H1 (cell line): ENCODE results near the gene DPH1. TPM values are rescaled to one million over a fixed set of nuclear protein-coding genes. Genes with fewer than 3 reads are reported as not detected.

Experiments used
- CTCF ChIA-PET: fragments of 300-600 bp; sonication (Branson Sonifier 250); formaldehyde crosslinking; loops from one replicate; lab custom pipeline; 2021; ENCODE audit not compliant: partially characterized antibody; lab: Charles Lee
- POLR2A ChIA-PET: fragments of 300-600 bp; sonication (Branson Sonifier 250); formaldehyde crosslinking; loops from one replicate; lab custom pipeline; 2021; ENCODE audit warnings: inconsistent platforms; ENCODE audit not compliant: partially characterized antibody; lab: Charles Lee
- DNase-seq, 2 experiments: peaks; one replicate each; pipeline versions ENCODE4 v3.0.0 to v3.0.0-alpha.2; 2010 to 2022; ENCODE audit warnings: low spot score in 2 of 2, low read depth in 1 of 2, mixed read lengths in 1 of 2
- FAIRE-seq: peaks from 2 replicates; lab custom pipeline; 2011; peaks lifted over from hg19 to GRCh38; lab: Jason Lieb, UNC
- H2AFZ ChIP-seq: 2 replicates; pipeline ENCODE4 v1.8.1; 2012; ENCODE audit warnings: low read length, inconsistent platforms
- H2AK5ac ChIP-seq: 2 replicates; pipeline ENCODE4 v1.6.1; 2013; ENCODE audit warnings: low read depth, low read length
- H2BK120ac ChIP-seq: replicated peaks from 2 replicates; pipeline ENCODE3; 2013; ENCODE audit warnings: low read depth, low read length, inconsistent platforms
- H2BK12ac ChIP-seq: 2 replicates; pipeline ENCODE4 v1.6.1; 2013; ENCODE audit warnings: low read depth, low read length
- H2BK15ac ChIP-seq: 2 replicates; pipeline ENCODE4 v1.6.1; 2013; ENCODE audit warnings: low read length
- H2BK20ac ChIP-seq: 2 replicates; pipeline ENCODE4 v1.6.1; 2013; ENCODE audit warnings: low read length
- H2BK5ac ChIP-seq: 2 replicates; pipeline ENCODE4 v1.6.1; 2013; ENCODE audit warnings: low read depth, low read length
- H3K14ac ChIP-seq: 2 replicates; pipeline ENCODE4 v1.6.1; 2013; ENCODE audit warnings: inconsistent platforms; ENCODE audit not compliant: insufficient read length
- H3K18ac ChIP-seq: 2 replicates; pipeline ENCODE4 v1.6.1; 2013; ENCODE audit warnings: low read length; ENCODE audit errors: extremely low read depth
- H3K23ac ChIP-seq: 2 replicates; pipeline ENCODE4 v1.6.1; 2013; ENCODE audit warnings: inconsistent platforms; ENCODE audit not compliant: insufficient read length
- H3K23me2 ChIP-seq: 2 replicates; pipeline ENCODE4 v1.6.1; 2013; ENCODE audit warnings: low read depth, low read length
- H3K27ac ChIP-seq: 2 replicates; pipeline ENCODE4 v1.6.1; 2011; ENCODE audit warnings: low read depth, low read length, inconsistent platforms
- H3K27me3 ChIP-seq, 4 experiments: replicated peaks in 1 of 4; 1 replicate in 1 of 4; 2 replicates in 3 of 4; pipeline versions ENCODE4 v1.6.1 to v1.8.1; 2011 to 2013; ENCODE audit warnings: low read length in 3 of 4, mild to moderate bottlenecking in 3 of 4, inconsistent platforms in 2 of 4, mixed read lengths in 2 of 4, moderate library complexity in 1 of 4; ENCODE audit not compliant: control insufficient read depth in 3 of 4, insufficient read depth in 3 of 4; ENCODE audit errors: extremely low read depth in 1 of 4
- H3K36me3 ChIP-seq, 4 experiments: 2 replicates each; pipeline versions ENCODE4 v1.6.1 to v1.8.1; 2011 to 2013; ENCODE audit warnings: mild to moderate bottlenecking in 4 of 4, low read length in 3 of 4, moderate library complexity in 2 of 4, control low read depth in 1 of 4, inconsistent platforms in 1 of 4; ENCODE audit not compliant: insufficient read depth in 4 of 4, control insufficient read depth in 2 of 4
- H3K4ac ChIP-seq: replicated peaks from 2 replicates; pipeline ENCODE3; 2013; ENCODE audit warnings: low read length, low read depth, mixed read lengths, inconsistent platforms; ENCODE audit not compliant: insufficient read length
- H3K4me1 ChIP-seq, 4 experiments: replicated peaks in 1 of 4; 1 replicate in 1 of 4; 2 replicates in 3 of 4; pipeline versions ENCODE4 v1.6.1 to v1.8.1; 2011 to 2013; ENCODE audit warnings: low read length in 3 of 4, inconsistent platforms in 2 of 4, mixed read lengths in 1 of 4; ENCODE audit not compliant: insufficient read depth in 4 of 4, control insufficient read depth in 3 of 4
- H3K4me2 ChIP-seq, 2 experiments: 2 replicates each; pipeline versions ENCODE4 v1.6.1 to v1.8.1; 2011 to 2013; ENCODE audit warnings: low read depth in 2 of 2, low read length in 2 of 2, control low read depth in 1 of 2, inconsistent platforms in 1 of 2, mild to moderate bottlenecking in 1 of 2; ENCODE audit not compliant: insufficient read depth in 1 of 2
- H3K4me3 ChIP-seq, 4 experiments: fragments of 200-600, 300-600 bp in 1 of 4; sonication (generic), shearing (Covaris generic), sonication (Bioruptor Twin) in 1 of 4; 2 replicates each; pipeline versions ENCODE4 v1.5.1 to v1.8.1; 2011 to 2016; ENCODE audit warnings: low read length in 4 of 4, low read depth in 3 of 4, control low read depth in 2 of 4, inconsistent platforms in 2 of 4, mild to moderate bottlenecking in 2 of 4, mixed read lengths in 1 of 4, moderate library complexity in 1 of 4; ENCODE audit not compliant: insufficient read depth in 2 of 4; ENCODE audit errors: extremely low read depth in 1 of 4
- H3K56ac ChIP-seq: replicated peaks from 2 replicates; pipeline ENCODE3; 2013; ENCODE audit warnings: low read depth, mild to moderate bottlenecking, mixed read lengths, low read length, inconsistent platforms; ENCODE audit not compliant: insufficient read length
- H3K79me1 ChIP-seq: 2 replicates; pipeline ENCODE4 v1.6.1; 2013; ENCODE audit warnings: low read depth, low read length, control low read depth
- H3K79me2 ChIP-seq, 2 experiments: 2 replicates each; pipeline versions ENCODE4 v1.6.1 to v1.8.1; 2012 to 2013; ENCODE audit warnings: low read length in 2 of 2, mild to moderate bottlenecking in 2 of 2, inconsistent platforms in 1 of 2; ENCODE audit not compliant: insufficient read depth in 2 of 2, control insufficient read depth in 1 of 2
- H3K9ac ChIP-seq, 4 experiments: replicated peaks in 1 of 4; 1 replicate in 1 of 4; 2 replicates in 3 of 4; pipeline versions ENCODE4 v1.6.1 to v1.8.1; 2011 to 2013; ENCODE audit warnings: low read depth in 3 of 4, low read length in 3 of 4, control low read depth in 2 of 4, mild to moderate bottlenecking in 2 of 4, moderate library complexity in 2 of 4, inconsistent platforms in 1 of 4; ENCODE audit errors: extremely low read depth in 1 of 4
- H3K9me3 ChIP-seq, 2 experiments: 2 replicates each; pipeline versions ENCODE4 v1.6.1 to v1.8.1; 2012 to 2013; ENCODE audit warnings: mild to moderate bottlenecking in 2 of 2, moderate library complexity in 2 of 2, control low read depth in 1 of 2, inconsistent platforms in 1 of 2, low read depth in 1 of 2, low read length in 1 of 2, mixed read lengths in 1 of 2; ENCODE audit not compliant: insufficient read depth in 2 of 2
- H4K20me1 ChIP-seq, 2 experiments: replicated peaks in 1 of 2; 2 replicates each; pipeline versions ENCODE3 to v1.8.1; 2011 to 2013; ENCODE audit warnings: inconsistent platforms in 2 of 2, low read length in 2 of 2, mild to moderate bottlenecking in 1 of 2; ENCODE audit not compliant: insufficient read depth in 2 of 2, control insufficient read depth in 1 of 2
- H4K5ac ChIP-seq: 2 replicates; pipeline ENCODE4 v1.6.1; 2013; ENCODE audit warnings: low read length, low read depth, mixed read lengths, inconsistent platforms; ENCODE audit not compliant: insufficient read length
- H4K8ac ChIP-seq: 2 replicates; pipeline ENCODE4 v1.8.0; 2013; ENCODE audit warnings: mild to moderate bottlenecking, moderate library complexity, low read length, inconsistent platforms; ENCODE audit not compliant: insufficient read depth; ENCODE audit errors: extremely low read depth
- H4K91ac ChIP-seq: replicated peaks from 2 replicates; pipeline ENCODE3; 2013; ENCODE audit warnings: low read length, mixed read lengths, inconsistent platforms; ENCODE audit not compliant: insufficient read length
- GTF2F1 ChIP-seq: IDR thresholded peaks from 2 replicates; pipeline ENCODE4 v1.6.1; 2012; ENCODE audit warnings: low read depth, low read length, improper control_type of control experiment, borderline replicate concordance
- RAD21 ChIP-seq, 2 experiments: IDR thresholded peaks in 1 of 2; conservative IDR thresholded peaks in 1 of 2; 2 replicates each; pipeline ENCODE4 v1.6.1; 2011; ENCODE audit warnings: low read depth in 2 of 2, low read length in 2 of 2, improper control_type of control experiment in 1 of 2, inconsistent platforms in 1 of 2, mild to moderate bottlenecking in 1 of 2, moderate library complexity in 1 of 2
- TEAD4 ChIP-seq: IDR thresholded peaks from 2 replicates; pipeline ENCODE4 v1.6.1; 2012; ENCODE audit warnings: low read depth, low read length, inconsistent platforms, mixed read lengths
- WGBS, 2 experiments: shearing (Covaris generic) in 1 of 2; methylation state at CpG; one replicate each; pipeline versions ENCODE4 v1.1.6 to v1.1.7; 2013 to 2015; ENCODE audit warnings: low lambda C conversion rate in 2 of 2, mixed read lengths in 2 of 2, inconsistent platforms in 1 of 2, low coverage in 1 of 2, missing lambda C conversion rate in 1 of 2; ENCODE audit not compliant: insufficient replicate concordance in 2 of 2, insufficient coverage in 1 of 2, insufficient read length in 1 of 2; ENCODE audit errors: extremely low coverage in 1 of 2, missing lambda C conversion rate in 1 of 2; 5-methylcytosine and 5-hydroxymethylcytosine counted together
- polyA plus RNA-seq, 7 experiments: library from polyadenylated mRNA; depleted of rRNA in 3 of 7; stranded (reverse) in 5 of 7; unstranded in 2 of 7; fragments of >200 nt in 5 of 7; fragments of 200-250 nt in 2 of 7; gene quantifications; 1 replicate in 5 of 7; 2 replicates in 1 of 7; 4 replicates in 1 of 7; pipeline versions ENCODE4 v1.2.1 to v1.2.3, GENCODE V29; 2011 to 2013; ENCODE audit warnings: missing spikeins in 2 of 7, mixed read lengths in 2 of 7
- total RNA-seq: library from RNA; stranded (reverse); fragmentation: NEBNext Ultra II Directional; extraction: Animal tissue kit (Norgen Biotek cat#: 25700); gene quantifications from 2 replicates; pipeline ENCODE4 v1.2.1, GENCODE V29; 2021
- TF ChIP-seq, protein P1 (sequence below), 3 experiments: IDR thresholded peaks; 1 replicate in 2 of 3; 2 replicates in 1 of 3; pipeline versions ENCODE4 v1.5.1 to v1.6.1; 2011; ENCODE audit warnings: low read length in 3 of 3, mild to moderate bottlenecking in 3 of 3, inconsistent platforms in 2 of 3, low read depth in 1 of 3, moderate library complexity in 1 of 3; ENCODE audit not compliant: insufficient read depth in 1 of 3; ENCODE audit errors: control extremely low read depth in 1 of 3

The DPH1 gene
- total and polyA plus RNA-seq, 2 of the 8 experiments (the other 6 are each of a cell fraction or from before 2014, with no cell fraction given): 24.9 to 30.0 TPM

DNA sequence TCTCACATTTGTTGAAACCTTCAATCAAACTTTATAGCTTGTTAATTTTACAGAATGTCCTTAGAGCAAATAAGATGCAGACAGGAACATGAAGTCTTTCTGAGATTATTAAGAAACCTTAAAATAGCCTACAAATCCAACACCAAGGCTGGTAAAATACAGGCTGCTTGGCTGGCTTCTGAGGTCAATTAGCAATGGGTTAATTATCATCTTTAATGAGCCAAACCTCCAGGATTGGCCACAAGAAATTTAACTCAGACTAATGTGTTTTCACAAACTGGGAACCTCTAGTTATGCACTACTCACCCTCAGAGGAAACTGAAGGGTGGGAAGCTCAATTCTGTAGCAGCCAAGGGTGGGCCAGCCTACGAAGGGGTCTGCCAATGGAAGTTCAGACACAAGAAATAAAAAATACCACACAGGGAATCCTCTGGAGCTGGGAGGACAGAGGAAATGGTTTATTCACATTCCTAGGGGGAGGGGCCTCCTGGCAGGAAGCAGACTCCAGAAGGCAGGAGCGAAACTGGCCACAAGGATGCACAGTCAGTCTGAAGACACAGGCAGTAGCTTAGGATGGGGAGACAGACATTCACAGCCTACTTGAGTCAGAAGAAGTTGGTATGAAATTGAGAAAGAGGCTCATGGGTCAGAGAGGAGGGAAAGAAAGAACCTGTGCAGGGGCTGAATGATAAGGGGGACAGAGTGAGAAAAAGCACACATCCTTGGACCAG, 61.0 kb downstream of the DPH1 start:
- Histone ChIP-seq H3K14ac (no peak overlapping the region), H3K79me1 (no peaks in the 10 kb centered on the region), H3K9me3 (no peaks in the 10 kb centered on the region), H3K4me3 (no peak overlapping the region), H2BK20ac (no peak overlapping the region), H3K4me1 (peaks cover 2 to 19% (median 7%) of the 10 kb centered on the region in 4 experiments), H3K27me3 (no peaks in the 10 kb centered on the region), H3K4me2 (no peak overlapping the region), H4K20me1 (peaks cover 0 to 8% of the 10 kb centered on the region in 2 experiments), H3K27ac (no peak overlapping the region), H3K4ac (no peak overlapping the region), H2BK15ac (no peak overlapping the region), H4K91ac (no peak overlapping the region), H2BK5ac (peak overlapping the region; percentile 40; the same call in 1 of the 2 replicates), H2AFZ (no peak overlapping the region), H2AK5ac (no peak overlapping the region), H4K5ac (no peak overlapping the region), H3K56ac (no peak overlapping the region), H2BK120ac (no peak overlapping the region), H3K23ac (no peak overlapping the region), H2BK12ac (no peak overlapping the region), H4K8ac (no peak overlapping the region), H3K23me2 (no peaks in the 10 kb centered on the region), H3K36me3 (no peaks in the 10 kb centered on the region), H3K18ac (peak overlapping the region; percentile 20; the same call in 1 of the 2 replicates), H3K79me2 (no peaks in the 10 kb centered on the region), H3K9ac (no peak overlapping the region)
- WGBS, 2 experiments: 67% methylated on average over 2 of the region's 2 CpGs; no CpG with 5 or more reads in 1 of the 2 experiments
- peak; percentile 9 to 18; a peak in 2 of 4 replicates for TF ChIP-seq RAD21 (IDR thresholded peaks at IDR 0.05 in 1 of 2, conservative IDR thresholded peaks at IDR 0.05 in 1 of 2; ENCODE audit: low read depth in 2 of 2, low read length in 2 of 2)
- TF ChIP-seq, protein P1, sequence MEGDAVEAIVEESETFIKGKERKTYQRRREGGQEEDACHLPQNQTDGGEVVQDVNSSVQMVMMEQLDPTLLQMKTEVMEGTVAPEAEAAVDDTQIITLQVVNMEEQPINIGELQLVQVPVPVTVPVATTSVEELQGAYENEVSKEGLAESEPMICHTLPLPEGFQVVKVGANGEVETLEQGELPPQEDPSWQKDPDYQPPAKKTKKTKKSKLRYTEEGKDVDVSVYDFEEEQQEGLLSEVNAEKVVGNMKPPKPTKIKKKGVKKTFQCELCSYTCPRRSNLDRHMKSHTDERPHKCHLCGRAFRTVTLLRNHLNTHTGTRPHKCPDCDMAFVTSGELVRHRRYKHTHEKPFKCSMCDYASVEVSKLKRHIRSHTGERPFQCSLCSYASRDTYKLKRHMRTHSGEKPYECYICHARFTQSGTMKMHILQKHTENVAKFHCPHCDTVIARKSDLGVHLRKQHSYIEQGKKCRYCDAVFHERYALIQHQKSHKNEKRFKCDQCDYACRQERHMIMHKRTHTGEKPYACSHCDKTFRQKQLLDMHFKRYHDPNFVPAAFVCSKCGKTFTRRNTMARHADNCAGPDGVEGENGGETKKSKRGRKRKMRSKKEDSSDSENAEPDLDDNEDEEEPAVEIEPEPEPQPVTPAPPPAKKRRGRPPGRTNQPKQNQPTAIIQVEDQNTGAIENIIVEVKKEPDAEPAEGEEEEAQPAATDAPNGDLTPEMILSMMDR (IDR thresholded peaks at IDR 0.05; ENCODE audit: control extremely low read depth in 1 of 3, insufficient read depth in 1 of 3, low read depth in 1 of 3, low read length in 3 of 3): peak in 2 of 3 experiments; percentile 33 to 42; a peak in 2 of 4 replicates
- TF ChIP-seq GTF2F1: no peak
- TF ChIP-seq TEAD4: peak; percentile 94
- DNase-seq (peak in 1 of 2 experiments; percentile 58), FAIRE-seq (no peak)
- ChIA-PET CTCF (interaction anchor here (0.7 to 3.4 kb wide), 21 partner anchors 10 to 207 kb away, joined by 3 to 23 read pairs (median 4); no protein-coding TSS in a partner anchor), POLR2A (interaction anchor here (0.7 to 1.2 kb wide), 3 partner anchors 28 to 99 kb away, joined by 3 to 4 read pairs (median 3); no protein-coding TSS in a partner anchor)
